HepG2 (cell line): ENCODE data around the gene SH3PXD2A. TPM values are rescaled to one million over a fixed set of nuclear protein-coding genes. Genes with fewer than 3 reads are reported as not detected.

Source experiments
- ATAC-seq: fragments of 200-7000 bp; cut with Tn5 transposase; 3 replicates; pipeline ENCODE4 v1.9.1; 2020; ENCODE audit warnings: mild to moderate bottlenecking, moderate library complexity
- BruUV-seq: library from RNA; stranded (reverse); fragments of 400-500 nt; replicated peaks from 2 replicates; lab custom pipeline; 2021; lab: Mats Ljungman, UMichigan
- CTCF ChIA-PET: fragments of 300-600 bp; formaldehyde crosslinking; extraction: SDS; loops from one replicate; lab custom pipeline; 2021; ENCODE audit warnings: low total read pairs, inconsistent platforms, low intra/inter-chr PET ratio; lab: Yijun Ruan, JAX
- POLR2A ChIA-PET: fragments of 350-600 bp; sonication (Branson Sonifier 250); formaldehyde crosslinking; loops from one replicate; lab custom pipeline; 2020; ENCODE audit warnings: antibody characterized with exemption, inconsistent platforms; lab: Yijun Ruan, JAX
- DNase-seq: peaks from one replicate; pipeline ENCODE4 v3.0.0-alpha.2; 2015; ENCODE audit warnings: low spot score
- FAIRE-seq: peaks from 3 replicates; lab custom pipeline; 2011; peaks lifted over from hg19 to GRCh38; lab: Jason Lieb, UNC
- H2AFZ ChIP-seq: one replicate; pipeline ENCODE4 v1.6.1; 2011; ENCODE audit warnings: low read length, inconsistent platforms
- H3K27ac ChIP-seq: fragments of 300-600 bp; 3 replicates; pipeline ENCODE4 v1.8.0; 2011; ENCODE audit warnings: mixed run types, mild to moderate bottlenecking, mixed read lengths, low read length, inconsistent platforms; ENCODE audit not compliant: insufficient read depth; ENCODE audit errors: extremely low read length
- H3K27me3 ChIP-seq, 2 experiments: fragments of 200-600 bp in 1 of 2; 2 replicates in 1 of 2; 3 replicates in 1 of 2; pipeline versions ENCODE4 v1.6.0 to v1.8.0; 2011; ENCODE audit warnings: low read length in 2 of 2, mild to moderate bottlenecking in 2 of 2, moderate library complexity in 2 of 2, inconsistent platforms in 1 of 2; ENCODE audit not compliant: insufficient read depth in 2 of 2, control insufficient read depth in 1 of 2
- H3K36me3 ChIP-seq, 2 experiments: fragments of 200-600 bp in 1 of 2; replicated peaks in 1 of 2; 2 replicates in 1 of 2; 3 replicates in 1 of 2; pipeline versions ENCODE4 v1.5.1 to v1.8.0; 2011; ENCODE audit warnings: low read length in 2 of 2, inconsistent platforms in 1 of 2; ENCODE audit not compliant: insufficient read depth in 2 of 2, control insufficient read depth in 1 of 2
- H3K4me1 ChIP-seq: 2 replicates; pipeline ENCODE4 v1.5.1; 2012; ENCODE audit warnings: low read length, inconsistent platforms; ENCODE audit not compliant: insufficient read depth
- H3K4me2 ChIP-seq: 2 replicates; pipeline ENCODE4 v1.6.0; 2011; ENCODE audit warnings: low read depth, low read length, inconsistent platforms
- H3K4me3 ChIP-seq, 3 experiments: fragments of 200-600 bp in 1 of 3; sonication (generic), shearing (Covaris generic) in 1 of 3; replicated peaks in 1 of 3; 2 replicates each; pipeline ENCODE4 v1.5.1; 2011 to 2016; ENCODE audit warnings: low read length in 3 of 3, inconsistent platforms in 2 of 3, low read depth in 2 of 3, mild to moderate bottlenecking in 2 of 3, control low read depth in 1 of 3, mixed read lengths in 1 of 3; ENCODE audit not compliant: insufficient read depth in 1 of 3
- H3K79me2 ChIP-seq: one replicate; pipeline ENCODE4 v1.6.1; 2011; ENCODE audit warnings: low read length, inconsistent platforms; ENCODE audit not compliant: insufficient read depth
- H3K9ac ChIP-seq: 2 replicates; pipeline ENCODE4 v1.6.0; 2011; ENCODE audit warnings: mild to moderate bottlenecking, low read depth, low read length, inconsistent platforms; ENCODE audit not compliant: insufficient read depth
- H3K9me3 ChIP-seq: 2 replicates; pipeline ENCODE4 v1.5.1; 2012; ENCODE audit warnings: mild to moderate bottlenecking, low read length
- H4K20me1 ChIP-seq: 2 replicates; pipeline ENCODE4 v1.6.0; 2011; ENCODE audit warnings: inconsistent platforms, mild to moderate bottlenecking, low read length, moderate library complexity; ENCODE audit not compliant: insufficient read depth
- AGO2 ChIP-seq: fragments of 200-400 bp; formaldehyde crosslinking; optimal IDR thresholded peaks from 2 replicates; pipeline ENCODE3; 2017; ENCODE audit warnings: mild to moderate bottlenecking, low read depth, low read length, moderate library complexity
- PRPF4 ChIP-seq: fragments of 200-400 bp; formaldehyde crosslinking; IDR thresholded peaks from 2 replicates; pipeline ENCODE4 v1.6.1; 2016; ENCODE audit warnings: low read length, low read depth; ENCODE audit not compliant: poor library complexity, severe bottlenecking
- RBM22 ChIP-seq: fragments of 200-400 bp; formaldehyde crosslinking; optimal IDR thresholded peaks from 2 replicates; pipeline ENCODE3; 2017; ENCODE audit warnings: mild to moderate bottlenecking, low read length, moderate library complexity
- ZFY ChIP-seq: sonication (generic); formaldehyde crosslinking; IDR thresholded peaks from 2 replicates; pipeline ENCODE4 v1.4.0; 2020; ENCODE audit warnings: missing genetic modification reagents
- ZNF530 ChIP-seq: sonication (generic); formaldehyde crosslinking; IDR thresholded peaks from 2 replicates; pipeline ENCODE4 v1.5.0; 2020; ENCODE audit warnings: low read depth, mild to moderate bottlenecking, missing genetic modification reagents
- ZNF800 ChIP-seq: sonication (generic); formaldehyde crosslinking; IDR thresholded peaks from 2 replicates; pipeline ENCODE4 v1.4.0; 2020; ENCODE audit warnings: missing genetic modification reagents
- WGBS: methylation state at CpG from one replicate; pipeline ENCODE4 v1.1.6; 2017; ENCODE audit warnings: low lambda C conversion rate; 5-methylcytosine and 5-hydroxymethylcytosine counted together
- in situ Hi-C: cut with HindIII; loops from 2 replicates; pipeline ENCODE4 v1.10.0; 2017; ENCODE audit warnings: low pct_unique_long_range_greater_than_20kb; ENCODE audit not compliant: extremely low pct_ligation_motif_present
- intact Hi-C: fragments of 100-400 bp; cut with micrococcal nuclease; formaldehyde crosslinking; loops from one replicate; pipeline ENCODE4 v1.10.0; 2022; ENCODE audit not compliant: unreplicated experiment
- polyA plus RNA-seq, 8 experiments: library from polyadenylated mRNA; depleted of rRNA in 3 of 8; stranded (reverse) in 7 of 8; unstranded in 1 of 8; fragments of >200 nt; fragmentation: Illumina TruSeq in 4 of 8; extraction: Trizol in 4 of 8; gene quantifications; 2 replicates each; pipeline versions ENCODE4 v1.2.1 to v1.2.3, GENCODE V29; 2011 to 2016; ENCODE audit warnings: low read depth in 4 of 8, missing spikeins in 1 of 8, mixed read lengths in 1 of 8; ENCODE audit not compliant: insufficient read depth in 1 of 8
- total RNA-seq, 5 experiments: library from RNA; depleted of rRNA; stranded (reverse); fragments of >200 nt; fragmentation: Illumina TruSeq; extraction: Trizol; gene quantifications; 2 replicates each; pipeline ENCODE4 v1.2.3, GENCODE V29; 2016; ENCODE audit warnings: low read depth in 1 of 5

Gene SH3PXD2A
- total and polyA plus RNA-seq, 2 of the 13 experiments (the other 11 are each of a cell fraction or from before 2014, with no cell fraction given): 11.1 to 11.3 TPM

- ChIA-PET CTCF (no interaction called here), POLR2A (no interaction called here)
- H3K4me2 ChIP-seq: no peak overlapping the region
- H3K27ac ChIP-seq: no peak overlapping the region
- ATAC-seq (no peak), FAIRE-seq (no peak), DNase-seq (no peak)
- H2AFZ ChIP-seq: no peak overlapping the region
- no peaks in the 10 kb centered on the region for H3K27me3 ChIP-seq
- no peaks in the 10 kb centered on the region for H3K4me1 ChIP-seq
- H3K9me3 ChIP-seq: no peaks in the 10 kb centered on the region
- BruUV-seq: no TSS peak
- H3K36me3 ChIP-seq: peaks cover 44 to 85% of the 10 kb centered on the region in 2 experiments
- no peak overlapping the region for H3K4me3 ChIP-seq
- peaks cover 2% of the 10 kb centered on the region; the same call in 1 of the 2 replicates for H4K20me1 ChIP-seq
- intact Hi-C loops (no loop called here), in situ Hi-C loops (no loop called here)
- 96% methylated on average over 7 of the region's 13 CpGs for WGBS
- TF ChIP-seq RBM22 (peak; percentile 2), PRPF4 (no peak)
- no peak overlapping the region for H3K9ac ChIP-seq
- H3K79me2 ChIP-seq: no peaks in the 10 kb centered on the region
Observed at GRCh38 chr10:103617602-103618385, 237.6 kb downstream of the SH3PXD2A start.

- no peaks in the 10 kb centered on the region for H3K79me2 ChIP-seq
- intact Hi-C loops: no loop called here
- in situ Hi-C loops: no loop called here
- ATAC-seq (no peak; the same call in 2 of the 3 replicates), DNase-seq (no peak), FAIRE-seq (no peak)
- no peak overlapping the region for H2AFZ ChIP-seq
- BruUV-seq: no TSS peak
- H3K27me3 ChIP-seq: no peaks in the 10 kb centered on the region
- no peak overlapping the region for H3K27ac ChIP-seq
- H3K36me3 ChIP-seq: peaks cover 41 to 85% of the 10 kb centered on the region in 2 experiments
- ChIA-PET CTCF (no interaction called here), POLR2A (interaction anchor here (1.0 kb wide), 1 partner anchor 43 kb away, joined by 3 read pairs; no protein-coding TSS in a partner anchor)
- H3K4me2 ChIP-seq: no peak overlapping the region
- no peak overlapping the region for H3K4me3 ChIP-seq
- no peak overlapping the region for H3K9ac ChIP-seq
- WGBS: 97% methylated on average over 17 of the region's 20 CpGs
- TF ChIP-seq RBM22 (peak; percentile 82), ZFY (CRISPR knock-in tag) (no peak), ZNF800 (CRISPR knock-in tag) (no peak), ZNF530 (no peak), AGO2 (peak; percentile 75)
- TF ChIP-seq, all 625 proteins: peak for 2
- peaks cover 2% of the 10 kb centered on the region; the same call in 1 of the 2 replicates for H4K20me1 ChIP-seq
- no peaks in the 10 kb centered on the region for H3K4me1 ChIP-seq
- H3K9me3 ChIP-seq: no peaks in the 10 kb centered on the region
Observed at GRCh38 chr10:103616705-103617601, 238.4 kb downstream of the SH3PXD2A start.
